ENCODE data around the gene BCL7C.
"Not testable (repeated sequence)": the region's sequence is repeated elsewhere in the genome, so short reads cannot be mapped to it uniquely, and the experiment has no call there.

BCL7C gene

DNA sequence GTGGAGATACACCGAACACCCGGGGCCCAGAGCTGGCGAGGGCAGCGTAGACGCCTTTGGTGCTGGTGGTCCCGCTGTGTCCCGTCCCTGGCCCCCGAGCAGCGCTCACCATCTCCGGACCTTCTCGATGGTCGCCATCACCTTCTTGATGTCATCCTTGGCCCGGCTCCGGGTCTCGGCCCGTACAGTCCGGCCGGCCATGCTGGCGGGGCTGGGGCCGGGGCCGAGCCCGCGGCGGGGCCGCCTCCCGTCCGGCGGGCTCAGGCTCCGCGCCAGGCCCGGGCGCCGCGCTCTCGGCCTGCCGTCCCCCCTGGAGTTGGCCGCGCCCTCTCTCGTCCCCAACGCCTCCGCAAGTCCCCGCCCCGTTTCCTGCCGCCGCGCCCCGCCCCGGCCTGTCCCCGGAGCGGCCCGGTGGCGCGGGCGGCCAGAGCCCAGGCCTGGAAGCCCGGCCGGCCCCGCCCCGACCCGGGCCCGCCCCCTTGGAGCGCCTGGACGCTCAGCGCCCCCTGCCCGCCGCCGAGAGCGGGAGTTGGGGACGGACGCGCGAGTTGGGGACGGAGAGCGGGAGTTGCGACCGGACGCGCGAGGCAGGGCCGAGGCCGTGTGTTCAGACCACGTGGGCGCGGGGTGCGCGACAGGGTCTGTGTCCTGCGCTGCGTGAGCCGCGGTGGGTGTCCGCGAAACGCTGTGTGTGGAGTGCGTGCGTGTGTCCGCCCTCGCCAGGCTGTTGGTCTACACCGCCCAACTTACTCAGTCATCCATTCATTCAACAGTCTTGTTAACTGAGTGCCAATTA, at the start of gene BCL7C:
Gene BCL7C, minus strand, starts transcription at position 334 of the 796 bp plus-strand sequence. Its CDS starts 133 bp downstream, at position 201.
- DNase-seq: peak in 55 of 58 donors; percentile 29 to 86 (median 78)

DNA sequence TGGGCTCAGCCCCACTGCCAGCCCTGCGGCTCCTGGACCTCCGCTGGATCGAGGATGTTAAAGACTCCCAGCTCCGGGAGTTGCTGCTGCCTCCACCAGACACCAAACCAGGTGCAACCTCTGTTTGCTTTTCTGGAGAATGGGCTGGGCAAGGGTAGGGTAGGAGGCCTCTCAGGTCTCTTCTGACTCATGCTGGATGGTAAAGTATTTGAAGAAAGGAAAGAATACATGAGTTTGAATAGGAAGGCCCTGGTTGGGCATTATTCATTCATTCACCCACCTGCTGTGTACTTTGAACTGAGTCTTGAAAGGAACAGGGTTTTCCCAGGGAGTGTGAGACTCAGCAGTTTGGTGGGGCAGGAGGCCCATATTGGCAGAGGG, 48.5 kb upstream of the BCL7C start:
- DNase-seq: no peak

GRCh38 chr16:30941600-30942425, 47.9 kb upstream of the BCL7C start:
- peak in 36 of 58 donors; percentile 14 to 61 (median 32) for DNase-seq

GRCh38 chr16:30939571-30939970, 45.7 kb upstream of the BCL7C start:
- DNase-seq: not testable (repeated sequence)

GRCh38 chr16:30937692-30938091, 43.8 kb upstream of the BCL7C start:
- no peak for DNase-seq

DNA sequence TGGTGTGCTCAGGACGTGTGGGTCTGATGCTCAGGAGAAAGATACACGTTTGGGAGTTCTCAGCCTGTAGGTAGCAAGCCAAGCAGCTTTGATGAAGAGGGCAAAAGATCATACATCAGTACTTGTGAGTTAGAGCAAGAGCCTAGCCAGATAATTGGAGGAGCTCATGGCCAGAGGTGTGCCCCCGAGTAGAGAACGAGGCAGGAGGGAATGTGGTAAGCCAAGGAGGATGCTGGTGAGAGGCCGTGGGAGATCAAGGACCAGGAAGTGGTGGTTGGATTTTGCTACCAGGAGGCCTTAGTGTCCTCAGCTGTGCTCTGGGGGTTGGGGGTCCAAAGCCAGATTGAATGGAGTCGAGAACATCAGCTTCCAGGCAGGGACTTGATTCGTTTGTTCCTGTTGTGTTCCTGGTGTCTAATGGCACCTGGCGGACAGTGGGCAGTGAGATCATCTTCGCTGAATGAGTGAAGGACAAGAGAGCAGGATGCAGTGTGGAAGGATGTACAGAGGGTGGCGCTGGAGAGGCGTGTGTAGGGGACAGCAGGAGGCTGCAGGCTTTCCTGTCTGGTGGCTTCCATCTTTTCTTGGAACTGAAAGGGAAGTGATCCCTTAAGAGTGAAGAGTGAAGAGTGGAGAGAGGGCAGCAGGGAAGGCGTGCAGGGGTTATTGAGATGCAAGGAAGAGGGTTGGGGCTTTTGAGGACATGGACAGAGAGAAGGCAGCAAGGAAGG, 41.1 kb upstream of the BCL7C start:
- peak in 21 of 58 donors; percentile 2 to 60 (median 24) for DNase-seq

DNA sequence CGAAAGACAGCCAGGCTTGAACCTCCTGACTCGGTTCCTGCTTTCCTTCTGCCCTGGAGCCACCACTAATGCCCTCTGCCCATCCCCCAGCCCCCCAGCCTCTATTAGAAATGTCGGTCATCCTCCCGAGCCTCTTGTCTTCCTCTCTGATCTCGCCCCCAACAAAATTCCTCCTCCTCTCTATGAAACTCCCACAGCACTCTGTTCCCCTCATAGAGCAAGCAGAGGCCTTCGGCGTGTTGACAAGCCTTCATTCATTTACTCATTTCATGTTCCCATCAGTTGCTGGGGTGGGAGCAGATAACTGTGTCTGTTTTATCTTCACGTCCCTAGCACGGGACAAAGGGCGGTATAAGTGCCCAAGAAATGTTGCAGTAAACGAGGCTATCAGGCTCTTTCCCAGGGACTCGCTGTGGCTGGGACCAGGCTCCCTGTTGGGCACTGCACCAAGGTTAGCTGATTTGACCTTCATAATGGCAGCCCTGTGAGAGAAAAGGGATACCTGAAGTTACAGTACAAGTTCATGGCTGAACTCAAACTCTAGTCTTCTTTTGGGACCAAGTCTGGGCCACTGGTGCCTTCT, 37.3 kb upstream of the BCL7C start:
- no peak for DNase-seq

- DNase-seq: no peak
These were observed 36.3 kb upstream of the BCL7C start for GRCh38 chr16:30930160-30930571.

- no peak for DNase-seq
These were observed 35.3 kb upstream of the BCL7C start for GRCh38 chr16:30929167-30929566.

DNA sequence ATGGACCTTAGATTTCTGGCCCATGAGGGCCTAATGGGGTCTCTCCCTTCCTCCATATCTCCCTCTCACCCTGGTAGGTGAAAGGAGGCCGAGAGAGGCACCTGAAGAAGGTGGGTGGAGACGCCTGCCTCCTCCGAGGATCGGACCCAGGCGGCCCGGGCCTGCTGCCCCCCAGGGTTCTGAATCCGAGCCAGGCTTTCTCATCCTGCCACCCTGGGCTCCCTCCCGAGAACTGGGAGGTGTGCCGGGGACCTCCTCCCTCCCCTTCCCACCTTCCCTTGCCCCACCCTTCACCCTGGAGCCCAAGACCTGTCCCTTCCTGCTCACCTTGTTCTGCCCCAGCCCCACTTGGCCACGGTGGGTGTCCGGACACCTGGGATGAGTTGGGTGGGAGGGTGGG, 34.5 kb upstream of the BCL7C start:
- DNase-seq: no peak

- DNase-seq: peak in 52 of 58 donors; percentile 29 to 94 (median 73)
These were observed 34.0 kb upstream of the BCL7C start for GRCh38 chr16:30927789-30928378.

DNA sequence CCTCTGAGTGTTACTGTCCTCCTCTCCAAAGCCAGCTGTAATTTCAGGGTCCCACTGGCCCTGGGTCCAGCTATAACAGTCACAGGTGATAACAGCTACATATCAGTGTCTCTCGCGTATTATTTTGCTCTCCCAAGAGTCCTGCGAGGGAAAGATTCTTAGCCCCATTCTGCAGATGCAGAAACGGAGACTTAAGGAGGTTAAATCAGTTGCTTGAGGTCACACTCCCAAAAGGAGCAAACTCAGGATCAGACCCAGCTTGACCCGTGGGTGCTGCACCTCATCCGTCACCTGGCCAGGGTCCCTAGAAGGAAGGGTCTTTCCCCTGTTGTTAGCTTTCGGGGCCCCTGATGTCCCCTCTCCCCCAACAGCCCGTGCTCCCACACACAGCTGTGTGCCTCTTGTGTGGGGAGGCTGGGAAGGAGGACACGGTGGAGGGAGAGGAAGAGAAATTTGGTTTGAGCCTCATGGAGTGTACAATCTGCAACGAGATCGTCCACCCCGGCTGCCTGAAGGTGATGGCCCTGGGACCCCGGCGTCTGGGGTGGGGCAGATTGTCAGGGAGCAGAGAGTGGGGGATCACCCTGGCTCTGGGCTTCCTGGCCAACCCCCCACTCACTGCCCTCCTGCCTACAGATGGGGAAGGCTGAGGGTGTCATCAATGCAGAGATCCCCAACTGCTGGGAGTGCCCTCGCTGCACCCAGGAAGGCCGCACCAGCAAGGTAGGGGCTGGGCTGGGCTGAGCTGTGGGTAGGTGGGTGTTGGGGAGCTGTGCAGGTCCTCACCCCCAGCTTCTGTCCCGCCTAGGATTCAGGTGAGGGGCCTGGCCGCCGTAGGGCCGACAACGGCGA, 33.3 kb upstream of the BCL7C start:
- DNase-seq: no peak

- no peak for DNase-seq
These were observed 32.3 kb upstream of the BCL7C start for GRCh38 chr16:30925995-30926811.

DNA sequence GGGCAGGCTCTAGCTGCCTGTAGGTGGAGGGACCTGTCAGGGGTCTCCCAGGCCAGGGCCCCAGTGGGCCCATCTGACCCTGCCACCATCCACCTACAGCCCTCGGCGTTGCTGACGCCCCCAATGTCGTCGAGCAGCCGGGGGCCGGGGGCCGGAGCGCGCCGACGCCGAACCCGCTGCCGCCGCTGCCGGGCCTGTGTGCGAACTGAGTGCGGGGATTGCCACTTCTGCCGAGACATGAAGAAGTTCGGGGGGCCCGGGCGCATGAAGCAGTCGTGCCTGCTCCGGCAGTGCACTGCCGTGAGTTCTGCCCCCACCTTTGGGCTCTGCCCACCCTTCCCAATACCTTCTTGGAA, 31.7 kb upstream of the BCL7C start:
- no peak for DNase-seq

GRCh38 chr16:30924913-30925631, 31.2 kb upstream of the BCL7C start:
- DNase-seq: peak in 2 of 58 donors; percentile 4 to 5

GRCh38 chr16:30924076-30924912, 30.4 kb upstream of the BCL7C start:
- peak in 2 of 58 donors; percentile 35 to 41 for DNase-seq

DNA sequence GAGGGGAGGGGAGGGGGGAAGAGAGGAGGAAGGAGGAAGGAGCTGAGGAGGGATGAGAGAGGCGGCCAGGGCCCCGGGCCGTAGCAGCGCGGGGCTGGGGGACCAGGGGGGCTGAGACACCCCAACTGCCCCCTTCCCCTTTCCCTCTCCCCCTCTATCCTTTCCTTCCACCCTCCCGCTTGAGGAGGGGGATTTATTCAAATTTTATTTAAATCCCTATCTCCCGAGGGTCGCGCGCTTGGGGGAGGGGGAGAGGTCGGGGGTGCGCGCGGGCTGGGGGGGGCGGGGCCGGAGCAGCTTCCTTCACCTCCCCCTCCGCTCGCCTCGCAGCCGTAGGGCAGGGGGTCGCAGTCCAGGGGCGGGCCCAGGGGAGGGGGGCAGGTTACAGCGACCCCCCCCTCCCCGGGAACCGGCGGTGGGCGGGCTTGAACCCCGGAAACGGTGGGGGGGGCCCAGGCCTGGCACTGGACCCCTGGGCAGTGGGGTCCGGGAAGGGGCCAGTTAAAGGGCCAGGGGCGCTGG, 29.7 kb upstream of the BCL7C start, which contains the start of gene FBXL19:
Gene FBXL19, plus strand, starts transcription at position 19 of the 522 bp plus-strand sequence. CDS start 2,183 bp downstream, outside the sequence.
- peak in 5 of 58 donors; percentile 12 to 61 (median 40) for DNase-seq

Measured in anterior cingulate cortex (tissue), 58 donors.